Esophagus muscularis mucosa (tissue), 4 donors: ENCODE data around the gene PTPRN2.

Source experiments
- CTCF ChIP-seq, 3 experiments: fragments of 200-600 bp in 2 of 3; fragments of 450-650 bp in 1 of 3; sonication (generic) in 2 of 3; IDR thresholded peaks; one replicate each; pipeline ENCODE4 v1.5.1; 2017 to 2019; ENCODE audit warnings: antibody characterized with exemption in 3 of 3, mild to moderate bottlenecking in 2 of 3, moderate library complexity in 1 of 3
- EP300 ChIP-seq: sonication (generic); formaldehyde crosslinking; IDR thresholded peaks from one replicate; pipeline ENCODE4 v1.6.1; 2017; ENCODE audit warnings: antibody characterized with exemption
- POLR2A ChIP-seq: fragments of 450-650 bp; IDR thresholded peaks from one replicate; pipeline ENCODE4 v1.6.1; 2017; ENCODE audit warnings: antibody characterized with exemption, moderate library complexity, mild to moderate bottlenecking, low read depth
- POLR2AphosphoS5 ChIP-seq, 2 donors: sonication (generic); formaldehyde crosslinking; IDR thresholded peaks; one replicate each; pipeline ENCODE4 v1.6.1; 2017; ENCODE audit warnings: antibody characterized with exemption in 2 of 2

GRCh38 chr7:158494162-158494586 lies 93.4 kb downstream of the PTPRN2 start:
- TF ChIP-seq CTCF (IDR thresholded peaks at IDR 0.05), result no peak
- TF ChIP-seq POLR2A, result no peak
- TF ChIP-seq EP300, result no peak
- TF ChIP-seq POLR2AphosphoS5 (IDR thresholded peaks at IDR 0.05), result no peak
